HG02763 (cell line): Measurements from ENCODE around the gene SSBP2.

Source experiments
- ATAC-seq: cut with Tn5 transposase; IDR thresholded peaks from one replicate; pipeline ENCODE4 v1.9.1; 2021; ENCODE audit warnings: mild to moderate bottlenecking, moderate library complexity; ENCODE audit not compliant: unreplicated experiment

The SSBP2 gene

DNA sequence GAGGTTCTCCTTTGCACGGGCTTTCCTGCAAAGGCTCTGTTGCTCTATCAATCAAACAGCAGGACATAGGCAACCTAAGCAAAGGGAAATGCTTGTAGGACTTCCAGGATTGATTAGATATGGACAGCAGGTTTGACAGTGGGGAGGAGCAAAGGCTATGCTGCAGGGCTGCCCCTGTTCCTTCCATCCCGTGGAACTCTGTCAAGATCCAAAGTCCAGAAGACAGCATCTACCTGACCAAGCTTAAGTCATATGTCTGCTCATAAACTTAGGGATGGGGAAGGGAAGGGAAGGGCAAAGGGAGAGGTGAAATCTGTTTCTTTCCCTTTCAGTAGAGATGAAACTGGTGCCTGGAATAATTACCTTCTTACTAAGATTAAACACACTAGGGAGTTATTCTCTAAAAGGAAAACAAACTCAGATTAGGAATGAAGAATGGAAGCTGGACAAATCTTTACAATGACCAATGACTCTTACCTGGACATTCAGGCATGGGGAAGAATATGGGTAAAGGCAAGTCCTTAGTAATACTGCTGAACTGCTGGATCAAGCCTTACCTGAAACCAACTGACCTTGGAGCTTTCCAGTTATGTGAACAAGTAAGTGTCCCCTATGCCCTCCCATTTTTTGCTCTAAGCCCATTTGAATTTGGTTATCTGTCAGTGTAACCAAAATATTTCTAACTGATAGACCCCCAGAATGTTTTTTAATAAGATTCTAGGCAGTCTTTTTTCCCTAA, 348.5 kb downstream of the SSBP2 start:
- no peak for ATAC-seq

GRCh38 chr5:81401266-81401665, 349.6 kb downstream of the SSBP2 start:
- no peak for ATAC-seq

GRCh38 chr5:81400375-81400774, 350.5 kb downstream of the SSBP2 start:
- ATAC-seq: no peak

GRCh38 chr5:81398741-81399140, 352.2 kb downstream of the SSBP2 start:
- no peak for ATAC-seq

GRCh38 chr5:81397176-81397575, 353.7 kb downstream of the SSBP2 start:
- ATAC-seq: no peak

GRCh38 chr5:81395262-81395661, 355.6 kb downstream of the SSBP2 start:
- no peak for ATAC-seq

GRCh38 chr5:81393783-81394718, 356.8 kb downstream of the SSBP2 start, which contains the start of gene ACOT12:
Gene ACOT12 (minus strand): TSS chr5:81394134. CDS start chr5:81394114, 20 bp downstream.
- ATAC-seq: no peak

DNA sequence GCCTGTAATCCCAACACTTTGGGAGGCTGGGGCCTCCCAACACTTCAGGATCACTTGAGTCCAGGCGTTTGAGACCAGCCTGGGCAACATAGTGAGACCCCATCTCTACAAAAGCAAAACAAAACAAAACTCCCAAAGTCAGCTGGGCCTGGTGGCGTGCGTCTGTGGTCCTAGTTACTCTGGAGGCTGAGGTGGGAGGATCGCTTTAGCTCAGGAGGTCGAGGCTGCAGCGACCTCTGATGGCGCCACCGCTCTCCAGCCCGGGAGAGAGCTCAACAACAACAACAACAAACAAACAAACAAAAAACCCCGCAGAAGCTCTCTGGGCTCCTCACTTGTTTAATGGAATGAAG, 357.5 kb downstream of the SSBP2 start:
- ATAC-seq: no peak

- no peak for ATAC-seq
Observed at GRCh38 chr5:81389025-81389424, 361.9 kb downstream of the SSBP2 start.

GRCh38 chr5:81388169-81388568, 362.7 kb downstream of the SSBP2 start:
- no peak for ATAC-seq

DNA sequence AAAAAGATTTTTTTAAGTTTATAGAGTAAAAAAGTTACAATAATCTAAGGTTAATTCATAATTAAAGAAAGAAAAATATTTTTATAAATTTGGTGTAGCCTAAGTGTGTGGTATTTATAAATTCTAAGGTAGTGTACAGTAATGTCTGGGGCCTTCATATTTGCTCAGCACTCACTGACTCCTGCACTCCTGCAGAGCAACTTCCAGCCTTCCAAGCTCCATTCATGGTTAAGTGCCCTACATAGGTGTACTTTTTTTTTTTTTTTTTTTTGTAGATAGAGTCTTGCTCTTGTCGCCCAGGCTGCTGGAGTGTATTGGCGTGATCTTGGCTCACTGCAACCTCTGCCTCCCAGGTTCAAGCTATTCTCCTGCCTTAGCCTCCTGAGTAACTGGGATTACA, 367.0 kb downstream of the SSBP2 start:
- ATAC-seq: no peak

GRCh38 chr5:81371354-81371876, 379.5 kb downstream of the SSBP2 start:
- ATAC-seq: no peak

GRCh38 chr5:81370912-81371311, 380.0 kb downstream of the SSBP2 start:
- no peak for ATAC-seq

- ATAC-seq: no peak
Observed at GRCh38 chr5:81365541-81365940, 385.4 kb downstream of the SSBP2 start.

DNA sequence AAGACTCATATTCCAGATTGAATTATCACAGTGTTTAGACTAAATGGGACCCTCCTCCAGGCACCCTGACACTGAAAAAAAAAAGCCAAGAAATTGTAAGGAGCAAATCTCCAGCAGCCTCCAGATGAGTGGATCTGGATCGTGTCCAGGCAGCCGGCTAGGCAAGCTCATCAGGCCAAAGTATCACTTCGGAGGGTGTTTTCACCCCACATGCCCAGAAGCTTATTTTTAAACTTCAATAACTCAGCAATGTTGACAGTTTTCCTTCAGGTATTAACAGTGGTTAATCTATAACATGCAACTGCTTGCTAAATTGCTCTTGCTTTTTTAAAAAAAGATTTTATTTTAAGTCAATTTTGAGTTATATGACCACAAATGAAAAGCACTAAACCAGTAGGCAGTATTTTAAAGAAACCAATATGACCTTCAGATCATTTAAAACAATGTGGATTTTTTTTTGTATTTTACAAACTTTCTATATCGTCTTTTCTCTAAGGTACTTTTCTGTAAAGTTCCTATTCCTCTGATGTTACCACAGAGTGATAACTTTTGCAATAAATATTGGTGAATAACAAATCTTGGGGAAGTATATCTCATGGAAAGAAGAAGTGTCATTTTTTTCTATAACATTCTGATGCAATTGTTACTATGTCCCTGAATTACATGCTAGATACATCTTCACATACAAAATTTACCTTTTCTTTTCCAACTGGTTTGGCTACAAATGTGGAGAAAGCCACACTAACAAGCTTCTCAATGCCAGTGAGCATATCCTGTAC, 387.6 kb downstream of the SSBP2 start:
- no peak for ATAC-seq
